Measurements from ENCODE around the gene CBX7.

DNA sequence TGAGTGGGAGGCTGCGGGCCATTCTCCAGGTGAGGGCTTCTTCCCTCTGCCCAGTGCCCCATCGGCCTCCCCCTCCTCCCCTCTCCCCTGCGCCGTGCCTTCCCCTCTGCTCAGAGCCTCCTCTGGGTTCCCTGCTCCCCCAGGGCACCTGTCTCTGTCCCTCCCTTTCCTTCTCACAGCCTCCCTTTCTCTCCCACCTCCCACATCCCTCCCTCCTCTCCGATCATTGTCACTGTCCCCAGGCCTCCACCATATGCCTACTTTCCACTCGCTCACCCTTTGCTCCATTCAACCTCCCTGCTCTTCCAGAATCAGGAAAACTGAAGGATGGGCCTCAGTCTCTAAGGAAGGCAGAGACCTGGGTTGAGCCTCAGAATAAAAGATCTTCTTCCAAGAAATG lies 65.4 kb downstream of the CBX7 start:
- no peak for TF ChIP-seq EGR1 (IDR thresholded peaks at IDR 0.05)
- TF ChIP-seq REST (IDR thresholded peaks at IDR 0.05; ENCODE audit: low read depth): no peak
- no peak for TF ChIP-seq TAF1 (IDR thresholded peaks at IDR 0.05; ENCODE audit: low read depth)
- TF ChIP-seq TEAD4 (IDR thresholded peaks at IDR 0.05): no peak

Measured in Ishikawa (cell line).